ENCODE data around the gene VSTM2B. TPM values are rescaled to one million over a fixed set of nuclear protein-coding genes. Genes with fewer than 3 reads are reported as not detected.

The VSTM2B gene
- total RNA-seq, 2 experiments from 2014 or later, result not detected

GRCh38 chr19:29516358-29516725 is 9.5 kb upstream of the VSTM2B start:
- no peaks in the 10 kb centered on the region for H3K79me2 ChIP-seq (ENCODE audit: insufficient read depth, low read depth, low read length)
- no peak overlapping the region for H2AFZ ChIP-seq (ENCODE audit: low read length)
- ChIA-PET CTCF (ENCODE audit: unreplicated experiment) (no interaction called here), POLR2A (interaction anchor here (0.6 to 1.0 kb wide), 2 partner anchors 110 to 1937 kb away, joined by 3 read pairs; no protein-coding TSS in a partner anchor)
- no peak overlapping the region for H3K27ac ChIP-seq (ENCODE audit: low read depth, low read length, poor library complexity, severe bottlenecking)
- H3K4me1 ChIP-seq (ENCODE audit: insufficient read depth, low read length, poor library complexity, severe bottlenecking), result no peaks in the 10 kb centered on the region
- DNase-seq (ENCODE audit: low spot score), result no peak
- intact Hi-C loops (cut with micrococcal nuclease; ENCODE audit: unreplicated experiment), result no loop called here
- no peaks in the 10 kb centered on the region for H3K36me3 ChIP-seq (ENCODE audit: insufficient read depth, low read length)
- H4K20me1 ChIP-seq (ENCODE audit: insufficient read depth, low read length), result no peaks in the 10 kb centered on the region
- no peaks in the 10 kb centered on the region for H3K9me2 ChIP-seq (ENCODE audit: insufficient read depth, low read length)
- BruUV-seq (replicated peaks), result no TSS peak
- H3K4me2 ChIP-seq (ENCODE audit: low read length), result no peak overlapping the region
- TF ChIP-seq CTCF (conservative IDR thresholded peaks at IDR 0.05; ENCODE audit: low read length), result no peak
- TF ChIP-seq EZH2phosphoT487 (IDR thresholded peaks at IDR 0.05; ENCODE audit: borderline replicate concordance, low read depth, low read length), result no peak
- H3K4me3 ChIP-seq (ENCODE audit: low read depth, low read length, poor library complexity, severe bottlenecking), result no peak overlapping the region
- H3K9me3 ChIP-seq (ENCODE audit: low read length), result no peaks in the 10 kb centered on the region

- Histone ChIP-seq H3K9me2 (ENCODE audit: insufficient read depth, low read length) (no peaks in the 10 kb centered on the region), H3K36me3 (ENCODE audit: insufficient read depth, low read length) (no peaks in the 10 kb centered on the region), H3K4me2 (ENCODE audit: low read length) (no peak overlapping the region), H3K4me1 (ENCODE audit: insufficient read depth, low read length, poor library complexity, severe bottlenecking) (no peaks in the 10 kb centered on the region), H3K9me3 (ENCODE audit: low read length) (no peaks in the 10 kb centered on the region), H2AFZ (ENCODE audit: low read length) (no peak overlapping the region), H3K4me3 (ENCODE audit: low read depth, low read length, poor library complexity, severe bottlenecking) (no peak overlapping the region), H3K79me2 (ENCODE audit: insufficient read depth, low read depth, low read length) (no peaks in the 10 kb centered on the region), H3K27ac (ENCODE audit: low read depth, low read length, poor library complexity, severe bottlenecking) (no peak overlapping the region), H4K20me1 (ENCODE audit: insufficient read depth, low read length) (no peaks in the 10 kb centered on the region)
- ChIA-PET POLR2A (no interaction called here), CTCF (ENCODE audit: unreplicated experiment) (no interaction called here)
- intact Hi-C loops (cut with micrococcal nuclease; ENCODE audit: unreplicated experiment), result no loop called here
- DNase-seq (ENCODE audit: low spot score), result no peak
- no TSS peak for BruUV-seq (replicated peaks)
- no peak for TF ChIP-seq EZH2phosphoT487 (IDR thresholded peaks at IDR 0.05; ENCODE audit: borderline replicate concordance, low read depth, low read length)
- TF ChIP-seq CTCF (conservative IDR thresholded peaks at IDR 0.05; ENCODE audit: low read length), result no peak
Measured at GRCh38 chr19:29516821-29517395, 8.9 kb upstream of the VSTM2B start.

GRCh38 chr19:29517412-29517811 is 8.4 kb upstream of the VSTM2B start:
- H2AFZ ChIP-seq (ENCODE audit: low read length), result no peak overlapping the region
- no peaks in the 10 kb centered on the region for H4K20me1 ChIP-seq (ENCODE audit: insufficient read depth, low read length)
- no peaks in the 10 kb centered on the region for H3K9me2 ChIP-seq (ENCODE audit: insufficient read depth, low read length)
- no peak for DNase-seq (ENCODE audit: low spot score)
- no TSS peak for BruUV-seq (replicated peaks)
- H3K27ac ChIP-seq (ENCODE audit: low read depth, low read length, poor library complexity, severe bottlenecking), result no peak overlapping the region
- H3K4me1 ChIP-seq (ENCODE audit: insufficient read depth, low read length, poor library complexity, severe bottlenecking), result no peaks in the 10 kb centered on the region
- POLR2A ChIA-PET, result no interaction called here
- intact Hi-C loops (cut with micrococcal nuclease; ENCODE audit: unreplicated experiment), result no loop called here
- no peaks in the 10 kb centered on the region for H3K9me3 ChIP-seq (ENCODE audit: low read length)
- H3K4me2 ChIP-seq (ENCODE audit: low read length), result no peak overlapping the region
- no peaks in the 10 kb centered on the region for H3K36me3 ChIP-seq (ENCODE audit: insufficient read depth, low read length)
- no peak overlapping the region for H3K4me3 ChIP-seq (ENCODE audit: low read depth, low read length, poor library complexity, severe bottlenecking)
- TF ChIP-seq CTCF (conservative IDR thresholded peaks at IDR 0.05; ENCODE audit: low read length) (no peak), EZH2phosphoT487 (IDR thresholded peaks at IDR 0.05; ENCODE audit: borderline replicate concordance, low read depth, low read length) (no peak)
- H3K79me2 ChIP-seq (ENCODE audit: insufficient read depth, low read depth, low read length), result no peaks in the 10 kb centered on the region
- CTCF ChIA-PET (ENCODE audit: unreplicated experiment), result no interaction called here

Data from OCI-LY7 (cell line).